HEK293T (cell line): Measurements from ENCODE around the gene LILRA1.

ENCODE experiments used
- BHLHE40 ChIP-seq: fragments of 450-650 bp; IDR thresholded peaks from 2 replicates; pipeline ENCODE4 v1.6.1; 2016; ENCODE audit warnings: mild to moderate bottlenecking, moderate library complexity, borderline replicate concordance
- ELF4 ChIP-seq: fragments of 450-650 bp; IDR thresholded peaks from 2 replicates; pipeline ENCODE4 v1.6.1; 2017; ENCODE audit warnings: antibody characterized with exemption
- FOXK2 ChIP-seq: fragments of 450-650 bp; IDR thresholded peaks from 2 replicates; pipeline ENCODE4 v1.6.1; 2016; ENCODE audit warnings: mild to moderate bottlenecking
- FOXM1 ChIP-seq: fragments of 450-650 bp; IDR thresholded peaks from 2 replicates; pipeline ENCODE4 v1.6.1; 2017; ENCODE audit warnings: mild to moderate bottlenecking, borderline replicate concordance
- SP1 ChIP-seq: fragments of 450-650 bp; IDR thresholded peaks from 2 replicates; pipeline ENCODE4 v1.6.1; 2017
- ZNF384 ChIP-seq: fragments of 450-650 bp; IDR thresholded peaks from 2 replicates; pipeline ENCODE4 v1.6.1; 2016

DNA sequence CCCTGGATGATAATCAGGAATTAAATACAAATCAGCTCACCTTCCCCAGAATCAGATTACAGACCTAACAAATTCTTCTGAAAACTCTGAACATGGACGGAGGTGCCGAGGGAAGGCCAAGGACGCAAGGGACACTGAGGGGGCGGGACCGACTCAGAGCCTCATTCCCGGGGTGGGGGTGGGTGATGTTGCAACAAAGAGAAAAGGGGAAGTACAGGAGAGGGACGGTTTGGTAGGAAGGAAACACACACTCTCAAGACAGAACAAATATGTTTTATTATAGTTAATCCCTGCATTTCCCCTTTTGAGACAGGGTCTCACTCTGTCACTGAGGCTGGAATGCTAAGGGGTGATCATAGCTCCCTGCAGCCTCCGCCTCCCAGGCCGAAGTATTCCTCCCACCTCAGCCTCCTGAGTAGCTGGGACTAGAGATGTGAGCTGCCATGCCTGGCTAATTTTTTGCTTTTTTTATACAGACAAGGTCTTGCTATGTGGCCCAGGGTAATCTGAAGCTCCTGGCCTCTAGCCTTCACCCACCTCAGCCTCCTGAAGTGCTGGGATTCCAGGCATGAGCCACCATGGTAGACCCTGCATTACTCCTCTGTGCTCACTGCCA, 20.6 kb upstream of the LILRA1 start:
- TF ChIP-seq BHLHE40, result no peak
- no peak for TF ChIP-seq ZNF384
- TF ChIP-seq FOXK2, result no peak
- no peak for TF ChIP-seq SP1
- no peak for TF ChIP-seq FOXM1
- no peak for TF ChIP-seq ELF4
